Large intestine (tissue), 3 donors: Measurements from ENCODE around the gene RHOBTB3. TPM values are rescaled to one million over a fixed set of nuclear protein-coding genes. Genes with fewer than 3 reads are reported as not detected.

Experiments
- DNase-seq, 2 donors: peaks; one replicate each; pipeline versions ENCODE4 v3.0.0 to v3.0.0-alpha.2; 2013
- H3K27ac ChIP-seq: one replicate; pipeline ENCODE4 v1.5.1; 2013; ENCODE audit warnings: low read length
- H3K27me3 ChIP-seq: 2 replicates; pipeline ENCODE4 v1.6.1; 2013; ENCODE audit warnings: low read length; ENCODE audit not compliant: control insufficient read depth, insufficient read depth
- H3K36me3 ChIP-seq: 2 replicates; pipeline ENCODE4 v1.6.1; 2013; ENCODE audit warnings: low read length; ENCODE audit not compliant: control insufficient read depth, insufficient read depth
- H3K4me1 ChIP-seq: one replicate; pipeline ENCODE4 v1.6.1; 2013; ENCODE audit warnings: low read length; ENCODE audit not compliant: control insufficient read depth, insufficient read depth
- H3K4me3 ChIP-seq: one replicate; pipeline ENCODE4 v1.5.1; 2013; ENCODE audit warnings: low read length
- H3K9me3 ChIP-seq: one replicate; pipeline ENCODE4 v1.6.1; 2013; ENCODE audit warnings: mild to moderate bottlenecking, low read depth, low read length, moderate library complexity; ENCODE audit not compliant: control insufficient read depth
- WGBS: methylation state at CpG from one replicate; pipeline ENCODE4 v1.1.5; 2013; ENCODE audit warnings: low lambda C conversion rate; ENCODE audit not compliant: insufficient coverage; 5-methylcytosine and 5-hydroxymethylcytosine counted together
- polyA plus RNA-seq: library from polyadenylated mRNA; unstranded; fragments of 120-200 nt; gene quantifications from one replicate; pipeline ENCODE4 v1.2.1, GENCODE V29; 2013

RHOBTB3 gene
- polyA plus RNA-seq, 1 donor, result 47.5 TPM

- whole genome bisulfite sequencing, result 21% methylated on average over 2 of the region's 9 CpGs
- DNase-seq, result no peak
- peaks cover 2% of the 10 kb centered on the region for H3K36me3 ChIP-seq
- H3K27ac ChIP-seq, result no peak overlapping the region
- peak overlapping the region; percentile 94 for H3K4me3 ChIP-seq
- peaks cover 26% of the 10 kb centered on the region for H3K4me1 ChIP-seq
- no peaks in the 10 kb centered on the region for H3K9me3 ChIP-seq
- H3K27me3 ChIP-seq, result no peaks in the 10 kb centered on the region
These were observed 2.0 kb downstream of the RHOBTB3 start for GRCh38 chr5:95733107-95733665.

GRCh38 chr5:95734187-95734586 lies 3.1 kb downstream of the RHOBTB3 start:
- Histone ChIP-seq H3K27ac (peak overlapping the region; percentile 4), H3K4me1 (peaks cover 28% of the 10 kb centered on the region), H3K27me3 (no peaks in the 10 kb centered on the region), H3K4me3 (no peak overlapping the region), H3K36me3 (peaks cover 8% of the 10 kb centered on the region), H3K9me3 (no peaks in the 10 kb centered on the region)
- DNase-seq, result no peak
- 100% methylated on average over 1 of the region's 2 CpGs for WGBS

DNA sequence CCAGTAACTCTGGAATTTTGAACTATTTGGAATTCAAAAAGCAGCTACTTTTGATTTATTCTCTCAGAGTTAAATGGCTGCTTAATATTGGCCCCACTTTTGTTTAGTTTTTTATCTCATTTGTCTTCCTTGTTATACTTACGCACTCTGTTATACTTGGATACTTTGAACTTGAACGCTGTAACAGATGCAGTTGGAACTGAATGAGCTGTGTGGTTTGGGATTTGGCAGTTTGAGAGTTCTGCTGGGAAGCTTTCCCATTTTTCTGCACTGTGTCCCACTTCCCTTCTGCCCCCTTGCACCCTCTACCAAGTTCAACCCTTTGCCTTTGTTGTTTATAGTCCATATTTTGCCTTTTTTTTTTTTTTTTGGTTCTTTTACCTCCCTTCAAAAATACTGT lies 3.8 kb downstream of the RHOBTB3 start:
- peaks cover 29% of the 10 kb centered on the region for H3K4me1 ChIP-seq
- H3K36me3 ChIP-seq, result peaks cover 11% of the 10 kb centered on the region
- DNase-seq, result peak in 1 of 2 donors; percentile 42
- H3K27me3 ChIP-seq, result no peaks in the 10 kb centered on the region
- WGBS, result no CpG with 5 or more reads among the region's 2 CpGs
- H3K27ac ChIP-seq, result peak overlapping the region; percentile 49
- H3K9me3 ChIP-seq, result no peaks in the 10 kb centered on the region
- H3K4me3 ChIP-seq, result no peak overlapping the region

- no peak overlapping the region for H3K4me3 ChIP-seq
- H3K4me1 ChIP-seq, result peaks cover 29% of the 10 kb centered on the region
- H3K36me3 ChIP-seq, result peaks cover 15% of the 10 kb centered on the region
- H3K27me3 ChIP-seq, result no peaks in the 10 kb centered on the region
- no peaks in the 10 kb centered on the region for H3K9me3 ChIP-seq
- WGBS, result no CpG with 5 or more reads among the region's 1 CpG
- DNase-seq, result peak in 1 of 2 donors; percentile 56
- H3K27ac ChIP-seq, result peak overlapping the region; percentile 49
These were observed 4.3 kb downstream of the RHOBTB3 start for GRCh38 chr5:95735406-95735805.

DNA sequence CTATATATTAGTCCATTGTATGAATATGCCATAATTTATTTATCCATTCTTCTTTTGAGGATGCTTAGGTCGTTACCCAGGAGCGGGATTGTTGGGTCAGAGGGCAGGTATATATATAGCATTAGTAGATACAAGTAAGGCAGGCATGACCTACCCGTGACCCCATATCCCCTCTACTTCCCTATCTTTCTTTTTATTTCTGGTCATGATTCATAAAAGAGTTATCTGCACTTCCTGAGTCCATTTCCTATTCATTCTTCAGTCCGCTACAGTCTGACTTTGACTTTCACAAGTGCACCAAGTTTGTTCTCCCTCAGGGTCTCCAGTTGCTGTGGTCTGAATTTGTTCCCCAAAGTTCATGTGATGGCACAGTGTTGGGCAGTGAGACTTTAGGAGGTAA lies 6.9 kb downstream of the RHOBTB3 start:
- Histone ChIP-seq H3K36me3 (peaks cover 16% of the 10 kb centered on the region), H3K4me1 (peaks cover 29% of the 10 kb centered on the region), H3K9me3 (no peaks in the 10 kb centered on the region), H3K27ac (no peak overlapping the region), H3K27me3 (no peaks in the 10 kb centered on the region), H3K4me3 (no peak overlapping the region)
- WGBS, result 71% methylated on average over 1 of the region's 4 CpGs
- DNase-seq, result no peak

DNA sequence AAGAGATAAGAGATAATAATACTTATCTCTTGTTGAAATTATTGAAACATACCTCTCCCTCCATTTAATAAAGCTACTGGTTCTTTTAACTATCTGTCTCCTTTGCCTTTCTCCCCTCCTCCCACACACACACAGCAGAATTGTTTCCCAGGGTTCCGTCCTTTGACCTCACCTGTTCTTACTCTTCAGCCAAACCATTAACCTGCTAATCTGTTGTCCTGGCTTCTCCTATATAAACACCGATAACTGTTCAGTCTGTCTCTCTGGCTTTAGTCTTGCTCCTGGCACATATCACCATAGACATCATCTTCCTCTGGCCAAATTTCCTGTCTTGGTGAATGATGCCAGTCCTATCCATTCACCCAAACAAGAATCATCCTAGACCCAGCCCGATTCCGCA lies 7.7 kb downstream of the RHOBTB3 start:
- peak in 1 of 2 donors; percentile 31 for DNase-seq
- 80% methylated on average over 3 of the region's 4 CpGs for WGBS
- Histone ChIP-seq H3K27ac (no peak overlapping the region), H3K9me3 (no peaks in the 10 kb centered on the region), H3K4me3 (no peak overlapping the region), H3K36me3 (peaks cover 18% of the 10 kb centered on the region), H3K4me1 (peaks cover 24% of the 10 kb centered on the region), H3K27me3 (no peaks in the 10 kb centered on the region)

DNA sequence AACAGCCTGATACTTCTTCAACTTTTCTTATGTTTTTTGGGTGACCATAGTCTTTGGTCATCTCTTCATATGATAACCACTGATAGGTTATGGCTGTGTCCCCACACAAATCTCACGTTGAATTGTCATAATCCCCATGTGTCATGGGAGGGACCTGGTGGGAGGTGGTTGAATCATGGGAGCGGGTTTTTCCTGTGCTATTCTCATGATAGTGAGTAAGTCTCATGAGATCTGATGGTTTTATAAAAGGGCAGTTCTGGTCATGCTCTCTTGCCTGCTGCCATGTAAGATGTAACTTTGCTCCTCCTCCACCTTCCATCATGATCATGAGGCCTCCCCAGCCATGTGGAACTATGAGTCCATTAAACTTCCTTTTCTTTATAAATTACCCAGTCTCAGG lies 8.7 kb downstream of the RHOBTB3 start:
- Histone ChIP-seq H3K36me3 (peaks cover 23% of the 10 kb centered on the region), H3K27me3 (no peaks in the 10 kb centered on the region), H3K27ac (no peak overlapping the region), H3K4me1 (peaks cover 19% of the 10 kb centered on the region), H3K4me3 (no peak overlapping the region), H3K9me3 (no peaks in the 10 kb centered on the region)
- no CpG with 5 or more reads among the region's 2 CpGs for WGBS
- no peak for DNase-seq

DNA sequence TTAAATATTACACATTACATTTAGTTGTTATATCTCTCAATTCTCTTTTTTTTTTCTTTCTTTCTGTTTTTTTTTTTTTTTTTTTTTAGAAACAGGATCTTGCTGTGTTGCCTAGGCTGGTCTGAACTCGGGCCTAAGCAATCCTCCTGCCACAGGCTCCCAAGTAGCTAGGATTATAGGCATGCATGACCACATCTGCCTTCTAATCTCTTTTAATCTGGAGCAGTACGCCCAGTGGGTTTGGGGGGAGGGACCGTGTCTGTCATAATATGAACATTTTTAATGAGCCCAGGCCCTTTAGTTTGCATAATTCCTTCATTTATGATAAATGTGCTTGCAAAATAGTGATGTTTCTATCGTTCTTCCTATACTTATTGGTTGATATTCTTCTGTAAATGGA lies 10.3 kb downstream of the RHOBTB3 start:
- no peak for DNase-seq
- H3K9me3 ChIP-seq, result no peaks in the 10 kb centered on the region
- no peak overlapping the region for H3K4me3 ChIP-seq
- H3K4me1 ChIP-seq, result peaks cover 10% of the 10 kb centered on the region
- H3K27me3 ChIP-seq, result no peaks in the 10 kb centered on the region
- no CpG with 5 or more reads among the region's 4 CpGs for WGBS
- no peak overlapping the region for H3K27ac ChIP-seq
- peaks cover 30% of the 10 kb centered on the region for H3K36me3 ChIP-seq

DNA sequence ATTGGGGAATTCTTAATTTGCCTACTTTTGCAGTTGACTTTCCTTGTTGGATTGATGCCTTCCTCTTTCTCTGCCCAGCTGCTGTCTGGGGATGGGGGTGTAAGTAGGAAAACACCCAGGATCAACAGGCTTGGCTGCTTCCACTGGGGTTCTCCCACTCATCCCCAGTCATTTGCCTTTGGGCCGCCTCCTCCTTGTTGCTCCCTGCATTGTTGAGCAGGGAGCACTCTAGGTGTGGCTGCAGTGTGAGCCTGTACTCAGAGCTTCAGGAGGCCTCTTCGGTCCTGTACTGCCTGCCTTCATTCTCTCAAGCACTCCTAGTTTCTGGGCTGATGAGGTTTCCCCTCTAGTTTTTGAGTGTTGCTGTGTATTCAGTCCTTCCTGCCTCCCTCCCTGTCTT lies 12.1 kb downstream of the RHOBTB3 start:
- Histone ChIP-seq H3K27ac (no peak overlapping the region), H3K4me3 (no peak overlapping the region), H3K36me3 (peaks cover 37% of the 10 kb centered on the region), H3K27me3 (no peaks in the 10 kb centered on the region), H3K9me3 (no peaks in the 10 kb centered on the region), H3K4me1 (peaks cover 8% of the 10 kb centered on the region)
- no CpG with 5 or more reads among the region's 2 CpGs for WGBS
- DNase-seq, result no peak

GRCh38 chr5:95743877-95744276 lies 12.7 kb downstream of the RHOBTB3 start:
- Histone ChIP-seq H3K36me3 (peaks cover 39% of the 10 kb centered on the region), H3K4me1 (peaks cover 4% of the 10 kb centered on the region), H3K9me3 (no peaks in the 10 kb centered on the region), H3K27ac (no peak overlapping the region), H3K4me3 (no peak overlapping the region), H3K27me3 (no peaks in the 10 kb centered on the region)
- no peak for DNase-seq
- WGBS, result no CpG with 5 or more reads among the region's 1 CpG

GRCh38 chr5:95746194-95746593 lies 15.1 kb downstream of the RHOBTB3 start:
- Histone ChIP-seq H3K4me3 (no peak overlapping the region), H3K27me3 (no peaks in the 10 kb centered on the region), H3K4me1 (no peaks in the 10 kb centered on the region), H3K9me3 (no peaks in the 10 kb centered on the region), H3K36me3 (peaks cover 40% of the 10 kb centered on the region), H3K27ac (no peak overlapping the region)
- DNase-seq, result no peak
